Choroid plexus epithelial cell (primary cell): ENCODE measurements around the gene CCNA1.

Experiments used
- DNase-seq: peaks from one replicate; pipeline ENCODE4 v3.0.0-alpha.2; 2010; ENCODE audit warnings: low read depth
- H3K4me3 ChIP-seq: 2 replicates; pipeline ENCODE4 v1.5.1; 2011; ENCODE audit warnings: low read depth, mild to moderate bottlenecking, control low read depth, low read length, moderate library complexity
- CTCF ChIP-seq: conservative IDR thresholded peaks from 2 replicates; pipeline ENCODE4 v1.5.1; 2011; ENCODE audit warnings: low read depth, mild to moderate bottlenecking, control low read depth, inconsistent platforms, low read length, moderate library complexity

The CCNA1 gene

GRCh38 chr13:36432106-36432544 is at the start of gene CCNA1:
Gene CCNA1, plus strand, starts transcription at chr13:36432495. Its CDS starts 562 bp downstream, at chr13:36433057.
- DNase-seq, result peak; percentile 44
- H3K4me3 ChIP-seq, result peak within 1 kb of the TSS; percentile 70
- TF ChIP-seq CTCF, result no peak

- peak; percentile 47 for DNase-seq
Measured at GRCh38 chr13:36385489-36385888, 46.8 kb upstream of the CCNA1 start.

GRCh38 chr13:36395280-36395679 is 37.0 kb upstream of the CCNA1 start:
- TF ChIP-seq CTCF, result peak; percentile 62
- peak; percentile 85 for DNase-seq
- H3K4me3 ChIP-seq, result no peak overlapping the region

More at GRCh38 chr13:36385489-36385888, 46.8 kb upstream of the CCNA1 start:
- no peak overlapping the region for H3K4me3 ChIP-seq
- TF ChIP-seq CTCF, result no peak

GRCh38 chr13:36405151-36405550 is 27.1 kb upstream of the CCNA1 start:
- no peak overlapping the region for H3K4me3 ChIP-seq
- no peak for TF ChIP-seq CTCF
- DNase-seq, result no peak

DNA sequence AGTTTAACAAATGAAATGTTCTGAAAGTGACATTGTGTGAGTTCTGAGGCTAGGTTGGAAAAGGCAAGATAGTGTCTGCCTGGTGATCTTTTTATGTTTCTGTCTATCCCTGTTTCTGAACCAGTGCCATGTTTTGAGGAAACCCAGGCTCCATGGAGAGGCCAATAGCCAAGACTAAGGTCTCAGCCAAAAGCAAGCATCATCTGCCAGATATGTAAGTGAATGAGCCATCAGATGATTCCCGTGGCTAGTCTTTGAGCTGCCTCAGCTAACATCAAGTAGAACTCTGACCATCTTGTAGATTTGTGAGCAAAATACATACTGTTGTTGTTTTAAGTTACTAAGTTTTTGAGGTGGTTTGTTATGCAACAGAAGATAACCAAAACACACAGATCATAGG is 19.6 kb upstream of the CCNA1 start:
- no peak for TF ChIP-seq CTCF
- peak; percentile 56 for DNase-seq
- H3K4me3 ChIP-seq, result no peak overlapping the region

DNA sequence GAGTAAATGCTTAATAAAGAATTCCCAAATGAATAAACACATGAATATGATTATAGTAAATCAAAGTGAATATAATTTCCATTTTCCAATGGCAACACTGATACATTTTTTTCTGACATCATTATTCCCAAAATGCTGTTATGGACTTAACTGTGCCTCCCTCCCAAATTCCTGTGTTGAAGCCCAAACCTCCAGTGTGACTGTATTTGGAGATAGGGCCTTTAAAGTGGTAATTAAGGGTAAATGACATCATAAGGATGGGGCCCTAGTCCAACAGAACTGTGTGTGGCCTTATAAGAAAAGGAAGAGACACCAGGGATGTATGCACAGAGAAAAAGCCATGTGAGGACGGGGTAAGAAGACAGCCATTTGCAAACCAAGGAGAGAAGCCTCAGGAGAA is 19.1 kb upstream of the CCNA1 start:
- TF ChIP-seq CTCF, result no peak
- no peak for DNase-seq
- no peak overlapping the region for H3K4me3 ChIP-seq

DNA sequence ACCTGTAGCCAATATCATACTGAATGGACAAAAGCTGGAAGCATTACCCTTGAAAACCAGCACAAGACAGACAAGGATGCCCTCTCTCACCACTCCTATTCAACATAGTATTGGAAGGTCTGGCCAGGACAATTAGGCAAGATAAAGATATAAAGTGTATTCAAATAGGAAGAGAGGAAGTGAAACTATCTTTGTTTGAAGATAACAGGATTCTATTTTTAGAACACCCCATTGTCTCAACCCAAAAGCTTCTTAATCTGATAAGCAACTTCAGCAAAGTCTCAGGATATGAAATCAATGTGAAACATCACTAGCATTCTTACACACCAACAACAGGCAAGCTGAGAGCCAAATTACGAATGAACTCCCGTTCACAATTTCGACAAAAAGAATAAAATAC is 17.8 kb upstream of the CCNA1 start:
- no peak for DNase-seq
- TF ChIP-seq CTCF, result no peak
- no peak overlapping the region for H3K4me3 ChIP-seq
